WTC11 (cell line): ENCODE data around the gene GOLT1B.

Source experiments
- CREM ChIP-seq: sonication (generic); formaldehyde crosslinking; IDR thresholded peaks from 2 replicates; pipeline ENCODE4 v1.8.1; 2022; ENCODE audit warnings: mild to moderate bottlenecking, missing genetic modification reagents, moderate library complexity
- NR2C2 ChIP-seq: sonication (generic); formaldehyde crosslinking; IDR thresholded peaks from 2 replicates; pipeline ENCODE4 v1.8.0; 2022; ENCODE audit warnings: mild to moderate bottlenecking, missing genetic modification reagents
- ZNF317 ChIP-seq: sonication (generic); formaldehyde crosslinking; IDR thresholded peaks from 2 replicates; pipeline ENCODE4 v1.8.1; 2023; ENCODE audit warnings: low read depth, mild to moderate bottlenecking, moderate library complexity, missing genetic modification reagents, borderline replicate concordance
- TF ChIP-seq, protein P1 (sequence below): fragments of 200-600 bp; IDR thresholded peaks from 2 replicates; pipeline ENCODE4 v1.8.0; 2022; ENCODE audit warnings: antibody characterized with exemption
- TF ChIP-seq, protein P2 (sequence below): sonication (generic); formaldehyde crosslinking; IDR thresholded peaks from 2 replicates; pipeline ENCODE4 v1.8.0; 2022; ENCODE audit warnings: mild to moderate bottlenecking, missing genetic modification reagents
- TF ChIP-seq, protein P3 (sequence below): fragments of 250-450 bp; sonication (Bioruptor Pico); IDR thresholded peaks from 2 replicates; pipeline ENCODE4 v1.9.0; 2021; ENCODE audit warnings: mild to moderate bottlenecking

DNA sequence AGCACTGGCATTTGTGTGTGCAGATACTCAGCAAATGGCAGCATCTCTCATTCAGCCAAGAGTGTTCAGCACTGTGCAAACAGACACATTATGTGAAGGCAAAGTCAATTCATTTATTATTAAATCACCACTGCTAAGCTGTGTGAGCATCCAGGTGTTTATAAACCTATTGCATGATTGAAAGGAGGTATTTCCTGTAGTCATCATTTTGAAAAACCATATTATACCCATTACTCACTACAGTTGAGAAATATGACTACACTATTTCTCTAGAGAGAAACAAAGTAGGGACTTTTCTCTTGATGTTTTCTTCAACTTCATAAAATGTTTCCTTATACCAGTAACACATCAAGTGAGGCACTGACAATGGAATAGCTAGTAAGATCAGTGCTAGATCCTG is 38.2 kb downstream of the GOLT1B start:
- TF ChIP-seq, protein P1, sequence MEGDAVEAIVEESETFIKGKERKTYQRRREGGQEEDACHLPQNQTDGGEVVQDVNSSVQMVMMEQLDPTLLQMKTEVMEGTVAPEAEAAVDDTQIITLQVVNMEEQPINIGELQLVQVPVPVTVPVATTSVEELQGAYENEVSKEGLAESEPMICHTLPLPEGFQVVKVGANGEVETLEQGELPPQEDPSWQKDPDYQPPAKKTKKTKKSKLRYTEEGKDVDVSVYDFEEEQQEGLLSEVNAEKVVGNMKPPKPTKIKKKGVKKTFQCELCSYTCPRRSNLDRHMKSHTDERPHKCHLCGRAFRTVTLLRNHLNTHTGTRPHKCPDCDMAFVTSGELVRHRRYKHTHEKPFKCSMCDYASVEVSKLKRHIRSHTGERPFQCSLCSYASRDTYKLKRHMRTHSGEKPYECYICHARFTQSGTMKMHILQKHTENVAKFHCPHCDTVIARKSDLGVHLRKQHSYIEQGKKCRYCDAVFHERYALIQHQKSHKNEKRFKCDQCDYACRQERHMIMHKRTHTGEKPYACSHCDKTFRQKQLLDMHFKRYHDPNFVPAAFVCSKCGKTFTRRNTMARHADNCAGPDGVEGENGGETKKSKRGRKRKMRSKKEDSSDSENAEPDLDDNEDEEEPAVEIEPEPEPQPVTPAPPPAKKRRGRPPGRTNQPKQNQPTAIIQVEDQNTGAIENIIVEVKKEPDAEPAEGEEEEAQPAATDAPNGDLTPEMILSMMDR, result no peak
- TF ChIP-seq CREM (CRISPR knock-in tag) (no peak), NR2C2 (CRISPR knock-in tag) (no peak), ZNF317 (CRISPR knock-in tag) (no peak)
- TF ChIP-seq, protein P2, sequence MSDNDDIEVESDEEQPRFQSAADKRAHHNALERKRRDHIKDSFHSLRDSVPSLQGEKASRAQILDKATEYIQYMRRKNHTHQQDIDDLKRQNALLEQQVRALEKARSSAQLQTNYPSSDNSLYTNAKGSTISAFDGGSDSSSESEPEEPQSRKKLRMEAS (CRISPR knock-in tag), result no peak
- TF ChIP-seq, protein P3, sequence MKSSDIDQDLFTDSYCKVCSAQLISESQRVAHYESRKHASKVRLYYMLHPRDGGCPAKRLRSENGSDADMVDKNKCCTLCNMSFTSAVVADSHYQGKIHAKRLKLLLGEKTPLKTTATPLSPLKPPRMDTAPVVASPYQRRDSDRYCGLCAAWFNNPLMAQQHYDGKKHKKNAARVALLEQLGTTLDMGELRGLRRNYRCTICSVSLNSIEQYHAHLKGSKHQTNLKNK (CRISPR knock-in tag), result no peak
